Peyer's patch (tissue), 4 donors: Measurements from ENCODE around the gene ACTR8. TPM values are rescaled to one million over a fixed set of nuclear protein-coding genes. Genes with fewer than 3 reads are reported as not detected.

Source experiments
- DNase-seq, 3 donors: peaks; one replicate each; pipeline ENCODE4 v3.0.0-alpha.2; 2017 to 2019
- H3K27ac ChIP-seq, 4 donors: fragments of 200-600 bp; sonication (generic); one replicate each; pipeline ENCODE4 v1.5.1; 2016 to 2019
- H3K27me3 ChIP-seq, 2 donors: fragments of 200-600 bp; sonication (generic); one replicate each; pipeline ENCODE4 v1.5.1; 2019
- H3K36me3 ChIP-seq, 3 donors: fragments of 200-600 bp; sonication (generic); one replicate each; pipeline ENCODE4 v1.5.1; 2016 to 2019
- H3K4me1 ChIP-seq, 4 donors: fragments of 200-600 bp; sonication (generic); one replicate each; pipeline ENCODE4 v1.5.1; 2016 to 2019
- H3K4me3 ChIP-seq, 4 donors: fragments of 200-600 bp; sonication (generic); 1 replicate in 3 of 4; 2 replicates in 1 of 4; pipeline ENCODE4 v1.5.1; 2016 to 2019; ENCODE audit warnings: mild to moderate bottlenecking in 1 of 4
- H3K9me3 ChIP-seq, 4 donors: fragments of 200-600 bp; sonication (generic); one replicate each; pipeline ENCODE4 v1.5.1; 2016 to 2019; ENCODE audit warnings: mild to moderate bottlenecking in 1 of 4
- POLR2A ChIP-seq, 2 donors: fragments of 450-650 bp; IDR thresholded peaks; one replicate each; pipeline ENCODE4 v1.5.1; 2017; ENCODE audit warnings: antibody characterized with exemption in 2 of 2, mild to moderate bottlenecking in 2 of 2, moderate library complexity in 2 of 2
- total RNA-seq, 4 donors: library from RNA; depleted of rRNA; stranded (reverse); fragments of >200 nt; gene quantifications; one replicate each; pipeline ENCODE4 v1.1.0, GENCODE V29; 2016
- TF ChIP-seq, protein P1 (sequence below), 6 experiments: fragments of 450-650 bp in 4 of 6; fragments of 200-600 bp in 2 of 6; sonication (generic) in 1 of 6; IDR thresholded peaks; one replicate each; pipeline ENCODE4 v1.5.1; 2017 to 2019; ENCODE audit warnings: antibody characterized with exemption in 6 of 6, mild to moderate bottlenecking in 3 of 6, moderate library complexity in 1 of 6

The ACTR8 gene
- total RNA-seq, 4 donors from 2014 or later: 13.7 to 53.6 (median 24.9) TPM

- DNase-seq: no peak
- no peak overlapping the region for H3K27ac ChIP-seq
- no peaks in the 10 kb centered on the region for H3K4me1 ChIP-seq
- no peak overlapping the region for H3K4me3 ChIP-seq
- no peaks in the 10 kb centered on the region for H3K27me3 ChIP-seq
- no peaks in the 10 kb centered on the region for H3K9me3 ChIP-seq
- TF ChIP-seq, protein P1, sequence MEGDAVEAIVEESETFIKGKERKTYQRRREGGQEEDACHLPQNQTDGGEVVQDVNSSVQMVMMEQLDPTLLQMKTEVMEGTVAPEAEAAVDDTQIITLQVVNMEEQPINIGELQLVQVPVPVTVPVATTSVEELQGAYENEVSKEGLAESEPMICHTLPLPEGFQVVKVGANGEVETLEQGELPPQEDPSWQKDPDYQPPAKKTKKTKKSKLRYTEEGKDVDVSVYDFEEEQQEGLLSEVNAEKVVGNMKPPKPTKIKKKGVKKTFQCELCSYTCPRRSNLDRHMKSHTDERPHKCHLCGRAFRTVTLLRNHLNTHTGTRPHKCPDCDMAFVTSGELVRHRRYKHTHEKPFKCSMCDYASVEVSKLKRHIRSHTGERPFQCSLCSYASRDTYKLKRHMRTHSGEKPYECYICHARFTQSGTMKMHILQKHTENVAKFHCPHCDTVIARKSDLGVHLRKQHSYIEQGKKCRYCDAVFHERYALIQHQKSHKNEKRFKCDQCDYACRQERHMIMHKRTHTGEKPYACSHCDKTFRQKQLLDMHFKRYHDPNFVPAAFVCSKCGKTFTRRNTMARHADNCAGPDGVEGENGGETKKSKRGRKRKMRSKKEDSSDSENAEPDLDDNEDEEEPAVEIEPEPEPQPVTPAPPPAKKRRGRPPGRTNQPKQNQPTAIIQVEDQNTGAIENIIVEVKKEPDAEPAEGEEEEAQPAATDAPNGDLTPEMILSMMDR (IDR thresholded peaks at IDR 0.05): no peak
- no peak for TF ChIP-seq POLR2A (IDR thresholded peaks at IDR 0.05)
- H3K36me3 ChIP-seq: peaks cover 0 to 59% (median 0%) of the 10 kb centered on the region in 3 donors
Observed at GRCh38 chr3:53820084-53820483, 61.9 kb downstream of the ACTR8 start.

DNA sequence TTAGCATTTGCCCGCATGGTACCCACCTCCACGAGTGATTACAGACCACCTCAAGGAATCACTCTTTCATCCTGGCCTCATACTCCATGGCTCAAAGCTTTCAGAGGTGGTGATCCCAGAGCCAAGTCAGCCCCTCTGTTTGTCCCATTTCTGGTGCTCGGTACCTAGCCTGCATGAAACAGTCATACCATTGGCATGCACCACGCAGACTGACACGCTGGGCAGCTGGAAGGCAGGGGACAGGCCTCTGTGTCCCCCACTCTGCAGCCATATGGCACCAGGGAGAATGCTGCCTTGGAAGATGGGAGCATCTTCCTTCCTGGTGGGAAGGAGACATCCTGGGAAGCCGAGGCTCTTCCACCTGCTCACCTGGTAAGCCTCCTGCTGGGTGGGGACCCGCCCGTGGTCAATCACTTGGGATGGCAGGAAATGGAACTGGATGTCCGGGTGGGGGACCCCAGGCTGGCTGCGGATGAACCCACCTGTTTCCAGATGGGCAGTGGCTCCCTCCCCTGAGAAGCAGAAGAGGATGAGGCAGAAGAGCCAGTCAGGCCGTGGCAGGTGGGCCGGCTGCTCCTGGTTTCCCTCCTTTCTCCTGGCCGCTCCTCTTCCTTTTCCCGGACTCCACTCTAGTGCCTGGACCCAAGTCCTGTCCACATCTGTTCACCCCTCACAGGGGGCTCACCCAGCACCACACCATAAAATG is 62.6 kb downstream of the ACTR8 start:
- Histone ChIP-seq H3K27me3 (no peaks in the 10 kb centered on the region), H3K27ac (no peak overlapping the region), H3K4me3 (no peak overlapping the region), H3K36me3 (peaks cover 0 to 59% (median 0%) of the 10 kb centered on the region in 3 donors), H3K9me3 (no peaks in the 10 kb centered on the region), H3K4me1 (no peaks in the 10 kb centered on the region)
- no peak for TF ChIP-seq POLR2A (IDR thresholded peaks at IDR 0.05)
- TF ChIP-seq, protein P1 (IDR thresholded peaks at IDR 0.05): no peak
- DNase-seq: no peak

DNA sequence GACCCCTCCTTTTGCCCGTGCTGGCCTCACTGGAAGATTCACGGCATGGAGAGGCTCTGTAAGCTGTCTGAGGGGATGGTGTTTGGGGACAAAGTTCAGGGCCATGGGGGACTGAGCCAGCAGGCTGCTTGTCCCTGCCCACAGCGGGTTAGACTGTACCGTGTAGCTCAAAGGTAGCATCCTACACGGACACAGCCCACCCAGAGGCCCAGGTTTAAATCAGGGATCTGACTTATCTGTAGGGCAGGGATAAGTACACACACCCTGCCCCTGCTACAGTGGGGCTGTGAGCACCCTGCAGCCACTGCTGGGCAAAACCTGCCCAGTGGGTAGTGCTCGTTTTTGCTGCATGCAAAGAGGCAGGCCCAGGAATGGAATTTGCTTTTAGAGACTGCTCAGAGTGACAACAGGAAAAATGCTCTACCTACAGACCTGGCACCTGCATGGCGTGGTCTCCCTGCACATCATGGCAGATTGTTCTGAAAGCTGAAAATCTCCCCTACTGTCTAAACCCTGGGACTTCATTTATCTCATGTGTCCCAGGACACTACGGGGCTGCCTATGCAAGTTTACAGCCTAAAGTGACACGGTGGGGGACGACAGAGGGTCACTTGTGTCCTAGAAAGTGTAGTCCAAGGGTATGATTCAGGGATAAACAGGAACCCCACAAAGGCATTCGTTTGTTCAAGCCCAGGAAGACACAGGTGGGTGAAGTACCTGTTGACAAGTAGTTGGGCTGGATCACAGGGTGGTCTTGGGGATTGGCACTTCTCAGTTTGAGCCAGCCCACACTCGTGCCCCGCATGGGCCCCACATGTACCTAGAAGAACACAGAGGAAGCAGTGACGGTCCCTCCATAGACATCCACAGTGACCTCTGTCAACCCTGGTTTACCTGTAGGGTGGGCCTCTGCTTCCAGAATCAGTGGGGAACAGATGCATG is 63.5 kb downstream of the ACTR8 start:
- peaks cover 0 to 54% (median 0%) of the 10 kb centered on the region in 3 donors for H3K36me3 ChIP-seq

DNA sequence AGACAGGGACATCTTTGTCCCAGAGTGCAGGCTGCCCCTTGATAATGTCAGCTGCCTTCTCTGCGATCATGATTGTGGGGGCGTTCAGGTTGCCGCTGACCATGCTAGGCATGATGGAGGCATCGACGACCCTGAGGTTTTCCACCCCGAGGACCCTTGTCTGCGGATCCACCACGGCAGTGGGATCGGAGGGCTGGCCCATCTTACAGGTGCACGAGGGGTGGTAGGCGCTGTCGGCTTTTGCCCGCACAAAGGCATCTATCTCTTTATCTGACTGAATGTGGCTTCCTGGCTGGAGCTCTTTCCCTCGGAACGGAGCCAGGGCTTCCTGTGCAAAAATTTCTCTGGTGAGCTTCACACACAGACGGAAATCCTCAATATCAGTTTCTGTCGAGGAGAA is 64.1 kb downstream of the ACTR8 start:
- H3K36me3 ChIP-seq: peaks cover 0 to 47% (median 0%) of the 10 kb centered on the region in 3 donors
- no peak for DNase-seq

More for the DNA sequence above, 63.5 kb downstream of the ACTR8 start:
- DNase-seq: no peak
- Histone ChIP-seq H3K27ac (no peak overlapping the region), H3K27me3 (no peaks in the 10 kb centered on the region), H3K4me3 (no peak overlapping the region), H3K4me1 (no peaks in the 10 kb centered on the region), H3K9me3 (no peaks in the 10 kb centered on the region)
- TF ChIP-seq POLR2A (IDR thresholded peaks at IDR 0.05): no peak
- TF ChIP-seq, protein P1 (IDR thresholded peaks at IDR 0.05): no peak

DNA sequence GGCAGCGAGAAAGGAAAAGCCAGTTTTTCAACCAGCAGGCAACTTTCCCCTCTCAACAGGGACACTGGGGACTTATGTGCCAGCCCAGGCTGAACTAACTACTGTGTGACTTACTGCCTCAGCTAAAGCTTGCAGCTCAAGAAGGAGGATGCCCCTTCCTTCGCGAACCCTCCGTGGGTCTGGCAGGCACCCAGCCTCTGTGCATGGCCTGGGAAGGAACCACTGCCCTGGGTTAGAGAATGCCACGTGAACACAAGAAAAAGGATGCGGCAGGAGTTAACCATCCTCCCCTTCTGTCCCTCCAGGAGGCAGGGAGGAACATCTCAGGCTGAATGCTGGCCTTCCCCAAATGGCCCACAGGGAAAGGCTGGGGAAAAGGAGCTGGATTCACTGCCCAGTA is 64.7 kb downstream of the ACTR8 start:
- H3K4me1 ChIP-seq: no peaks in the 10 kb centered on the region
- TF ChIP-seq, protein P1 (IDR thresholded peaks at IDR 0.05): no peak
- no peak for TF ChIP-seq POLR2A (IDR thresholded peaks at IDR 0.05)
- H3K36me3 ChIP-seq: peaks cover 0 to 41% (median 0%) of the 10 kb centered on the region in 3 donors
- no peak overlapping the region for H3K4me3 ChIP-seq
- DNase-seq: no peak
- no peaks in the 10 kb centered on the region for H3K27me3 ChIP-seq
- H3K27ac ChIP-seq: no peak overlapping the region
- no peaks in the 10 kb centered on the region for H3K9me3 ChIP-seq

More for the DNA sequence above, 64.1 kb downstream of the ACTR8 start:
- Histone ChIP-seq H3K9me3 (no peaks in the 10 kb centered on the region), H3K4me1 (no peaks in the 10 kb centered on the region), H3K27me3 (no peaks in the 10 kb centered on the region), H3K27ac (no peak overlapping the region), H3K4me3 (no peak overlapping the region)
- TF ChIP-seq, protein P1 (IDR thresholded peaks at IDR 0.05): no peak
- TF ChIP-seq POLR2A (IDR thresholded peaks at IDR 0.05): no peak

Other genes with a start within 250 kb of the ACTR8 start
- gene CHDH, start 35.7 kb downstream of the ACTR8 start, total RNA-seq: 100 to 1,000 TPM in 2 of 4 donors, 10 to 100 TPM in 2; 57.8 to 126 (median 94.2) TPM
- gene IL17RB, start 35.6 kb downstream of the ACTR8 start, total RNA-seq: 10 to 100 TPM; 18.2 to 38.5 (median 32.4) TPM
- 10 to 100 TPM; 26.1 to 69.7 (median 41.9) TPM for gene SELENOK, start 9.7 kb upstream of the ACTR8 start, total RNA-seq
- gene CACNA2D3, start 240.4 kb upstream of the ACTR8 start, total RNA-seq: 1 to 10 TPM in 1 of 4 donors, under 1 TPM in 1, not detected in 2; 0.27 to 5.0 TPM